ENCODE data around the gene DUSP11.
"Not testable (repeated sequence)": the region's sequence is repeated elsewhere in the genome, so short reads cannot be mapped to it uniquely, and the experiment has no call there.

The DUSP11 gene

GRCh38 chr2:73764945-73765344 lies 15.0 kb downstream of the DUSP11 start:
- no peaks in the 10 kb centered on the region for H3K27me3 ChIP-seq (ENCODE audit: insufficient read depth, poor library complexity, severe bottlenecking)
- no peak overlapping the region for H3K4me3 ChIP-seq (replicated peaks; ENCODE audit: insufficient read depth, low read length)
- DNase-seq (ENCODE audit: low read depth in 1 of 2, low spot score in 1 of 2), result no peak
- TF ChIP-seq POLR2AphosphoS5 (IDR thresholded peaks at IDR 0.05; ENCODE audit: low read depth) (no peak), REST (IDR thresholded peaks at IDR 0.05; ENCODE audit: insufficient replicate concordance, low read depth) (no peak), GABPA (IDR thresholded peaks at IDR 0.05; ENCODE audit: low read depth) (no peak), CTCF (IDR thresholded peaks at IDR 0.05; ENCODE audit: insufficient read depth, low read length) (no peak), SPI1 (IDR thresholded peaks at IDR 0.05; ENCODE audit: borderline replicate concordance, low read depth) (no peak)
- H3K27ac ChIP-seq (replicated peaks), result no peak overlapping the region

GRCh38 chr2:73762571-73762970 lies 17.3 kb downstream of the DUSP11 start:
- H3K4me3 ChIP-seq (replicated peaks; ENCODE audit: insufficient read depth, low read length), result no peak overlapping the region
- H3K27ac ChIP-seq (replicated peaks), result no peak overlapping the region
- H3K27me3 ChIP-seq (ENCODE audit: insufficient read depth, poor library complexity, severe bottlenecking), result no peaks in the 10 kb centered on the region
- DNase-seq (ENCODE audit: low read depth in 1 of 2, low spot score in 1 of 2), result no peak
- TF ChIP-seq POLR2AphosphoS5 (IDR thresholded peaks at IDR 0.05; ENCODE audit: low read depth), result no peak

GRCh38 chr2:73759904-73760303 lies 20.0 kb downstream of the DUSP11 start:
- Histone ChIP-seq H3K4me3 (replicated peaks; ENCODE audit: insufficient read depth, low read length) (no peak overlapping the region), H3K27ac (replicated peaks) (no peak overlapping the region), H3K27me3 (ENCODE audit: insufficient read depth, poor library complexity, severe bottlenecking) (no peaks in the 10 kb centered on the region)
- TF ChIP-seq SPI1 (IDR thresholded peaks at IDR 0.05; ENCODE audit: borderline replicate concordance, low read depth), result no peak
- no peak for TF ChIP-seq CTCF (IDR thresholded peaks at IDR 0.05; ENCODE audit: insufficient read depth, low read length)
- no peak for TF ChIP-seq REST (IDR thresholded peaks at IDR 0.05; ENCODE audit: insufficient replicate concordance, low read depth)
- DNase-seq (ENCODE audit: low read depth in 1 of 2, low spot score in 1 of 2), result no peak

GRCh38 chr2:73759285-73759764 lies 20.6 kb downstream of the DUSP11 start:
- Histone ChIP-seq H3K27ac (replicated peaks) (no peak overlapping the region), H3K27me3 (ENCODE audit: insufficient read depth, poor library complexity, severe bottlenecking) (no peaks in the 10 kb centered on the region), H3K4me3 (replicated peaks; ENCODE audit: insufficient read depth, low read length) (no peak overlapping the region)
- DNase-seq (ENCODE audit: low read depth in 1 of 2, low spot score in 1 of 2), result no peak
- TF ChIP-seq POLR2AphosphoS5 (IDR thresholded peaks at IDR 0.05; ENCODE audit: low read depth) (no peak), CTCF (IDR thresholded peaks at IDR 0.05; ENCODE audit: insufficient read depth, low read length) (no peak), REST (IDR thresholded peaks at IDR 0.05; ENCODE audit: insufficient replicate concordance, low read depth) (no peak), GABPA (IDR thresholded peaks at IDR 0.05; ENCODE audit: low read depth) (no peak), SPI1 (IDR thresholded peaks at IDR 0.05; ENCODE audit: borderline replicate concordance, low read depth) (no peak)

GRCh38 chr2:73754332-73754731 lies 25.6 kb downstream of the DUSP11 start:
- H3K4me3 ChIP-seq (replicated peaks; ENCODE audit: insufficient read depth, low read length); DNase-seq (ENCODE audit: low read depth in 1 of 2, low spot score in 1 of 2); H3K27ac ChIP-seq (replicated peaks): not testable (repeated sequence)

More at GRCh38 chr2:73754332-73754731, 25.6 kb downstream of the DUSP11 start:
- not testable (repeated sequence) for H3K27me3 ChIP-seq (ENCODE audit: insufficient read depth, poor library complexity, severe bottlenecking)

All from HL-60 (cell line).